M059J (cell line): Measurements from ENCODE around the gene SLC25A18. TPM values are rescaled to one million over a fixed set of nuclear protein-coding genes. Genes with fewer than 3 reads are reported as not detected.
A peak's percentile ranks its signal among the peaks of the same experiment; 100 is the strongest.
"Not testable (repeated sequence)": the region's sequence is repeated elsewhere in the genome, so short reads cannot be mapped to it uniquely, and the experiment has no call there.

Experiments used
- DNase-seq: peaks from one replicate; pipeline ENCODE4 v3.0.0-alpha.2; 2012; ENCODE audit warnings: low read depth
- total RNA-seq: library from RNA; depleted of rRNA; stranded (reverse); fragments of >200 nt; shearing (Covaris generic); gene quantifications from 2 replicates; pipeline ENCODE4 v1.2.3, GENCODE V29; 2014; rRNA removed

Gene SLC25A18
- 0.71 and 0.81 TPM in 2 replicates for total RNA-seq

- DNase-seq, result no peak
These were observed at the start of gene SLC25A18 for GRCh38 chr22:17562906-17563870. TSS of gene SLC25A18 (plus strand) at chr22:17563498. CDS start at chr22:17579945, 16,447 bp downstream.

DNA sequence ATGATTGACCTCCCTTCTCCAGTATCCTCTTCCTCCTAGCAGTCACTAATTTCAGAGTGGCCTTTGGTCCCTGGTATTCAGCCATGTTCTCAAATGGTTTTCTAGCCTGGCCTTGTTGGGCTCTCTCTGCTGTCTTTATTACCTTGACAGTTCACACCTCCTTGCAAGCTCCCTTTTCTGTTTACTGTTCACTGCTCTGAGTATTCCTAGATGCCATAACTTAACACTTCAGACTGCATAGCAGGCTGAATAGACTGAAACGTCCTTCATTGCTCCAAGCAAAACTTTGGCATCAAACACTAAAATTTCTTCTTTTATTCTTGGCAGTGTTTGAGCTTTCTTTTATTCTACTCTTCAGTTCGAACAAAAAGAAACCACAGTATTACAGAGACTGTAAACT lies 49.7 kb upstream of the SLC25A18 start:
- DNase-seq, result no peak

DNA sequence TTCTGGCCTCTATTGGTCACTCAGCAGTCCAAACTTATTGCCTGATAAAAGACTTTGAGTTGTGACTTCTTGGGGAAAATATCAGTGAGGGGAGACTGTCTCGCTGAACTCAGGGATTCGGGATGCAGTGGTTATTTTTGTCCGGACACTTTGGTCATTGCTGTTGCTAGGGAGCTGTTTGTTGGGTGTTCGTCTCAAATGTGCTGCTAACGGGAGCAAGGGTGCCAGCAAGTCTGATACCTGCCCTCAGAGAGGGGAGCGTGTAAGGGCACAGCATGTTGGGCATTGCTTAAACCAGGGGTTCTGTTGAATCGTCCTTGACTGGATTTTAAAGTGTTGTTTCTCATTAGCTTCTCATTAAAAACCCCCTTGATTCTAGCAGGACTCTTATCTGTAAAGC lies 49.2 kb upstream of the SLC25A18 start:
- DNase-seq, result no peak

DNA sequence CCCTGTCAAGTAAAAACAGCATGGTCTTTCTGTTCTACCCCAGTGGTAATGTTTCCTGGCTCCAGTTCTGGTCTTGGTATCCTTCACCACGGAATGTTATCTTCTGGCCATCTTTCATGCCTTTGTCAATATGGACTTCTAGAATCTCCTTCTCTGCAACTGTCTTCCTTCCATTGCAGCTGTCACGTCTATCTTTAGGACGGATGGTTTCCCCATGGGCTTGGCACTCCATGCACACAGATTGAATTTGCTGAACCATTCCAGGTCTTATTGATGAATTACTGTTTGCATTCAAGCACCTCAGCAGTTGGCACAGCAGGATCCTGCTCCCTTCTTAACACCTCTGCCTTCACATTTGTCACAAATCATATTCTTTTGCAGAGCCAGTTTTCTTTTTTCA lies 44.9 kb upstream of the SLC25A18 start:
- DNase-seq, result no peak

DNA sequence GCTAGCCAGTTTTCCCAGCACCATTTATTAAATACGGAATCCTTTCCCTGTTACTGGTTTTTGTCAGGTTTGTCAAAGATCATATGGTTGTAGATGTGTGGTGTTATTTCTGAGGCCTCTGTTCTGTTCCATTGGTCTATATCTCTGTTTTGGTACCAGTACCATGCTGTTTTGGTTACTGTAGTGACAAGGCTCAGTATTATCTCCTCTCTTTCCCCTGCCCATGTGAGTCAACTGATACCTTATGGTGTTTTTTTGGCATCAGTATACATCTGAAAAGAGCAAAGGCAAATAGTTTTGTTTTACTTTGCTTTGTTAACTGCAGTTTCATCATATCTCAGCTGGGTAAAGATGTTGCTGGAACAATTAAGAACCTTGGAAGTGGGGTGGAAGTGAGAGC lies 41.3 kb upstream of the SLC25A18 start:
- DNase-seq, result not testable (repeated sequence)

- DNase-seq, result no peak
These were observed 39.4 kb upstream of the SLC25A18 start for GRCh38 chr22:17523925-17524324.

DNA sequence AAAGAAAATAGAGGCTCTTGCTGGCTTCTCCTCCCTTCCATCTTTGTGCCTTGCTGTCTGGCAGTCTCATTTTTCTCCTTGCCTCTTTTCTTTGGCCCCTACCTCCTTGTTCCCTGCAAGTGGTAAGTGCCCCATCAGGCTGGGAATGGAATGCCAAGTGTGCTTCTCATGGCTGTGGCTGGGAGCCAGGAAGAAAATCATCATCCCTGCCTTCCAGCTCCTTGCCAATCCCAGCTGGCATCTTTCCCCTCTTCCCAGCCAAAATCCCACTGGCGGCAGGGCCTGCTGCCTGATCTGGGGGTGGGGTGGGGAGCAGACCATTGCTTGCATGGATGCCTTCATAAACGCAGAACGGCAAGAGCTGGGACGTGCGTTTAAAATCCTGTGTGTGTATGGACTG lies 27.0 kb upstream of the SLC25A18 start:
- peak; percentile 46 for DNase-seq

GRCh38 chr22:17537155-17537554 lies 26.1 kb upstream of the SLC25A18 start:
- DNase-seq, result no peak

DNA sequence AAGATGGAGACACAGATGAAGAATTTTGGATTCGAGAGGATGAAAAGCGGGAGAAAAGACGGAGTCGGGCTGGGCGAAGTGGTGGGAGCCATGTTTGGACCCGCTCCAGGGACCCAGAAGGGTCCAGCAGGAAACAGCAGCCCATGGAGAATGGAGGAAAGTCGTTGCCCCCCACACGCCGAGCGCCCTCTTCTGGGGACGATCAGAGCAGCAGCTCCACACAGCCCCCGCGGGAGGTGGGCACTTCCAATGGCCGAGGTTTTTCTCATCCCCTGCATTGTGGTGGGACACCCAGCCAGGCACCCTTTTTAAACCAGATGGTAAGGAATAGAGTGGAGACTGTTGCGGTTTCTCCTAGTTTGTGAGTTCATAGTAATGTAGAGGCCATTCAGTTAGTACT lies 22.8 kb upstream of the SLC25A18 start:
- DNase-seq, result no peak

GRCh38 chr22:17541476-17541875 lies 21.8 kb upstream of the SLC25A18 start:
- no peak for DNase-seq

- no peak for DNase-seq
These were observed 20.8 kb upstream of the SLC25A18 start for GRCh38 chr22:17542452-17542851.

- no peak for DNase-seq
These were observed 15.1 kb upstream of the SLC25A18 start for GRCh38 chr22:17548010-17548755.

- no peak for DNase-seq
These were observed 14.6 kb upstream of the SLC25A18 start for GRCh38 chr22:17548756-17549035.

GRCh38 chr22:17549183-17549582 lies 14.1 kb upstream of the SLC25A18 start:
- DNase-seq, result no peak

GRCh38 chr22:17549655-17550054 lies 13.6 kb upstream of the SLC25A18 start:
- DNase-seq, result no peak

DNA sequence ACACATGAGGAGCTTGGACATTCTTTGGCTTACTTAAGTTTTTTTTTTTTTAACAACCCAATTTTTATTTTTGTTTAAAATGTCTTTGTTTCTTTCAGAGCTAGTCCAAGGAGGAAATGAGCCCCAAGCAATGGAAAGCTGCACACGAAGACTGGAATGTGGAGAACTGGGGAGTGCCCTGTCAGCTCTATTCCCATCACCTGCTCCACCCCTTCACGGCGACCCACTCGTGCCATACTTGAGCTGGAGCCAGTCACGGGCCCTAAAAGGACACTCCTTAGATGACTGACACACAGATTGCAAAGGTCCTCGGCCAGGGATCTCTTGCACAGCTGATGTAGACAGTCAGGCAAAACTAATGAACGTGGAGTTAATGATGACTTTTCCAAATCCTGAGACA lies 10.6 kb upstream of the SLC25A18 start:
- DNase-seq, result no peak

DNA sequence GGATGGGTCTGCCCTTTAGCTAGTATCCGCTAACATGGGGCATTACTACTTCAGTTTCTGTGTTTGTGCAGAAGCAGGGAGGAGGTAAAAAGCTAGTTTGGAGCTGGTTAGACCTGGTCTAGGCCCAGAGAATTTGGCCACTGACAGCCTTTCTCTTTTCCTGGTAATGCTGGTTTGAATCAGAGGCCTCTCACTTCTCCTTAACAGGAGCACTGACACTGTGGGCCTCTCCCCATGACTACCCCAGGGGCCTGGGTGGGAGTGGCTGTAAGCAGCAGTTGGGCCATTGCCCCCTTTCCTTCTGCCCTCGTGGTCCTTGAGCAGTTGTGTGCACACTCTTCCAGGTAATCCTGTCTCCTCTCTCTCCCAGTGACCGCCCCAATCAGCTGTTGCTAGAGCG lies 8.5 kb upstream of the SLC25A18 start:
- no peak for DNase-seq

GRCh38 chr22:17559188-17559587 lies 4.1 kb upstream of the SLC25A18 start:
- no peak for DNase-seq

DNA sequence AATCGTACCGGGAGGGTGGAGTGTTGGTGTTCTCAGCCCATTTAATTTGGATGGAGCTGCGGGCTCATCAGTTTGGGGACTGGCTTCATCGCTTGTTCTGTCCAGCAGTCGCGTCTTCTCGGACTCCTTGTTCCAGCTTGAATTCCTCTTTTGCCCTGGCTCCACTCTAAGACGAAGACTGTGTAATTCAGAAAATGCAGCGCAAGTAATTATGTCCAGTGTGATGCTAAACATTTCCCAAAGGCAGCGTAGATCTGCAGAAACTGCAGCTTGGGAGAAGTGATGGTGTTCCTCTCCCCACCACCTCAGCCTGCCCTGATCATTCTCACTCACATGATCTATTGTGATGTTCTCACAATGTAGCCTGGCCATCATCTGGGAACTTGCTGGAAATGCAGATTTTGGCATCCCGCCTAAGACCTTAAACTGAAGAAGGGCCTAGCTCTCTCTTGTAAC lies 666 bp downstream of the SLC25A18 start:
- peak; percentile 13 for DNase-seq

DNA sequence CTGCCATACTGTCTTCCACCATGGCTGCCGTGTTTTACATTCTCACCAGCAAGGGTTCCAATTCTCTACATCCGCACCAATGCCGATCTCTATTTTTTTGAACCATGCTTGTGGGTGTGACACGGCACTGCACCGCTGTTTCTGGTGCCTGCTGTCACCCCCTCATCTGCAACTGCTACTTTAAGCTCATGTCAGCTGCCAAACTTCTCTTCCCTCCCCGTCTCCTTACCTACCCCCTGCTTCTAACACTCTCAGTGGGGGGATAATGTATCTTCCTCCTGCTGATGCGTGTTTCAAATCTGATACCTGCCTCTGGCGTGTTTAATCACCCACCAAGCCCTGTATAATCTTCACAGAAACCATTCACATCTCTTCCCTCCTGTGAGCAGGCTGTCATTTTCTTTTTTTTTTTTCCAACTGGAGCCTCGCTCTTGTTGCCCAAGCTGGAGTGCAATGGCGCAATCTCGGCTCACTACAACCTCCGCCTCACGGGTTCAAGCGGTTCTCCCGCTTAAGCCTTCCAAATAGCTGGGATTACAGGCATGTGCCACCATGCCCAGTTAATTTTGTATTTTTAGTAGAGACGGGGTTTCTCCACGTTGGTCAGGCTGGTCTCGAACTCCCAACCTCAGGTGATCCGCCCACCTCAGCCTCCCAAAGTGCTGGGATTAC lies 2.9 kb downstream of the SLC25A18 start:
- DNase-seq, result not testable (repeated sequence)

GRCh38 chr22:17566776-17567175 lies 3.5 kb downstream of the SLC25A18 start:
- DNase-seq, result no peak

GRCh38 chr22:17569971-17570511 lies 6.7 kb downstream of the SLC25A18 start:
- DNase-seq, result peak; percentile 65
